ENCODE results near the gene ALDH3B2.

The ALDH3B2 gene

DNA sequence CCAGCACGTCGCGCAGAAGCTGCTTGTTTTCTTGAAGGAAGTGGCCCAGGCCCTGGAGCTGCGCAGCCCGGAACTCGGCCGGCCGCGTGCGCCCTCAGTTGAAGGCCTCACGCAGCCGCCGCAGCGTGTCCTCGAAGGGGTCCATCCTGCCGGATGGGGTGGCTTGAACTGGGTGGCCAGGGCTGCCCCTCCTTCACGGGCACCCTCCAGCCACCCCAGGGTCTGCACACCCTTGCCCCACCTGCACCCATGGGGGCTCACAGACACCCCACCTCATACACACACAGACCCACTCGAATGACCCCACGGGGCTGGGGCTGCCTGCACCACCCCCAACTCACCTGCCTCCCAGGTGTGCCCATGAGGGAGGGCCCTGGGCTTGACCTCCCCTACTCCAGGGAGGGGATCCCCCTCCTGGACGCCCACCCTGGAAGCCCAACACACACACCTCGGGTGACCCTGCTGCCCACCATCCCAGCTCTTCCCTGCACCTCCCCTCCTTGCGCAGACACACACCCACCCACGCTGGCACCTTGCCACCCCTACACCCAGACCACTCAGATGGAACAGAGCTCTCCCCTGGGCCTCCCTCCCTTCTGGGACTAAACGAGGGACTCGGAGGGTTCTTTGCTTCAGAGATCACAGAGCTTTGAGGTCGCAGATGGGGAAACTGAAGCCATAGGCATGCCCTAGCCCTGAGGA lies 6.8 kb downstream of the ALDH3B2 start:
- TF ChIP-seq EGR2 (tag by site-specific recombination; IDR thresholded peaks at IDR 0.05; ENCODE audit: low read depth) = peak; percentile 50
- TF ChIP-seq GLIS2 (tag by site-specific recombination; IDR thresholded peaks at IDR 0.05) = peak; percentile 54
- no peak for TF ChIP-seq ZNF624 (tag by site-specific recombination; IDR thresholded peaks at IDR 0.05)
- no peak for TF ChIP-seq ZNF664 (tag by site-specific recombination; IDR thresholded peaks at IDR 0.05)
- no peak for TF ChIP-seq ZNF585B (tag by site-specific recombination; IDR thresholded peaks at IDR 0.05)
- no peak for TF ChIP-seq ZNF48 (tag by site-specific recombination; IDR thresholded peaks at IDR 0.05)
- TF ChIP-seq ZFHX2 (tag by site-specific recombination; conservative IDR thresholded peaks at IDR 0.05) = peak; percentile 63
- TF ChIP-seq ZBTB20 (tag by site-specific recombination; IDR thresholded peaks at IDR 0.05) = no peak
- TF ChIP-seq SCRT2 (tag by site-specific recombination; IDR thresholded peaks at IDR 0.05) = no peak
- no peak for TF ChIP-seq ZNF266 (tag by site-specific recombination; IDR thresholded peaks at IDR 0.05; ENCODE audit: low read depth)
- TF ChIP-seq ZNF341 (tag by site-specific recombination; IDR thresholded peaks at IDR 0.05; ENCODE audit: low read depth) = peak; percentile 82
- no peak overlapping the region for H3K4me3 ChIP-seq (ENCODE audit: low read depth, low read length)
- H3K4me1 ChIP-seq (ENCODE audit: control insufficient read depth, insufficient read depth, low read length) = no peaks in the 10 kb centered on the region
- no peaks in the 10 kb centered on the region for H3K9me3 ChIP-seq (ENCODE audit: control insufficient read depth, insufficient read depth, low read depth, low read length)
- ChIA-PET POLR2A (interaction anchor here (0.6 kb wide), 1 partner anchor 582 kb away, joined by 3 read pairs; no protein-coding TSS in a partner anchor), CTCF (interaction anchor here (0.5 to 1.1 kb wide), 3 partner anchors 39 to 95 kb away, joined by 3 to 4 read pairs (median 4); no protein-coding TSS in a partner anchor)
- H3K27ac ChIP-seq (ENCODE audit: extremely low read depth, low read depth, low read length) = no peak overlapping the region
- H3K36me3 ChIP-seq (ENCODE audit: control insufficient read depth in 2 of 2, insufficient read depth in 1 of 2, low read length in 2 of 2) = no peaks in the 10 kb centered on the region

GRCh38 chr11:67666676-67667489 lies 7.5 kb downstream of the ALDH3B2 start:
- H3K4me3 ChIP-seq (ENCODE audit: low read depth, low read length) = no peak overlapping the region
- ChIA-PET POLR2A (no interaction called here), CTCF (interaction anchor here (0.5 to 1.1 kb wide), 4 partner anchors 38 to 181 kb away, joined by 3 to 4 read pairs (median 4); no protein-coding TSS in a partner anchor)
- H3K27ac ChIP-seq (ENCODE audit: extremely low read depth, low read depth, low read length) = no peak overlapping the region
- no peaks in the 10 kb centered on the region for H3K36me3 ChIP-seq (ENCODE audit: control insufficient read depth in 2 of 2, insufficient read depth in 1 of 2, low read length in 2 of 2)
- H3K4me1 ChIP-seq (ENCODE audit: control insufficient read depth, insufficient read depth, low read length) = no peaks in the 10 kb centered on the region
- TF ChIP-seq, protein P1, sequence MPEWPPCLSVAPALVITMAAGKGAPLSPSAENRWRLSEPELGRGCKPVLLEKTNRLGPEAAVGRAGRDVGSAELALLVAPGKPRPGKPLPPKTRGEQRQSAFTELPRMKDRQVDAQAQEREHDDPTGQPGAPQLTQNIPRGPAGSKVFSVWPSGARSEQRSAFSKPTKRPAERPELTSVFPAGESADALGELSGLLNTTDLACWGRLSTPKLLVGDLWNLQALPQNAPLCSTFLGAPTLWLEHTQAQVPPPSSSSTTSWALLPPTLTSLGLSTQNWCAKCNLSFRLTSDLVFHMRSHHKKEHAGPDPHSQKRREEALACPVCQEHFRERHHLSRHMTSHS (tag by site-specific recombination; IDR thresholded peaks at IDR 0.05) = no peak
- no peak for TF ChIP-seq ZFP37 (tag by site-specific recombination; IDR thresholded peaks at IDR 0.05)
- TF ChIP-seq, protein P2, sequence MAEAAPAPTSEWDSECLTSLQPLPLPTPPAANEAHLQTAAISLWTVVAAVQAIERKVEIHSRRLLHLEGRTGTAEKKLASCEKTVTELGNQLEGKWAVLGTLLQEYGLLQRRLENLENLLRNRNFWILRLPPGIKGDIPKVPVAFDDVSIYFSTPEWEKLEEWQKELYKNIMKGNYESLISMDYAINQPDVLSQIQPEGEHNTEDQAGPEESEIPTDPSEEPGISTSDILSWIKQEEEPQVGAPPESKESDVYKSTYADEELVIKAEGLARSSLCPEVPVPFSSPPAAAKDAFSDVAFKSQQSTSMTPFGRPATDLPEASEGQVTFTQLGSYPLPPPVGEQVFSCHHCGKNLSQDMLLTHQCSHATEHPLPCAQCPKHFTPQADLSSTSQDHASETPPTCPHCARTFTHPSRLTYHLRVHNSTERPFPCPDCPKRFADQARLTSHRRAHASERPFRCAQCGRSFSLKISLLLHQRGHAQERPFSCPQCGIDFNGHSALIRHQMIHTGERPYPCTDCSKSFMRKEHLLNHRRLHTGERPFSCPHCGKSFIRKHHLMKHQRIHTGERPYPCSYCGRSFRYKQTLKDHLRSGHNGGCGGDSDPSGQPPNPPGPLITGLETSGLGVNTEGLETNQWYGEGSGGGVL (tag by site-specific recombination; IDR thresholded peaks at IDR 0.05) = no peak
- TF ChIP-seq, protein P3, sequence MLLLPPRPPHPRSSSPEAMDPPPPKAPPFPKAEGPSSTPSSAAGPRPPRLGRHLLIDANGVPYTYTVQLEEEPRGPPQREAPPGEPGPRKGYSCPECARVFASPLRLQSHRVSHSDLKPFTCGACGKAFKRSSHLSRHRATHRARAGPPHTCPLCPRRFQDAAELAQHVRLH (tag by site-specific recombination; IDR thresholded peaks at IDR 0.05) = no peak
- no peak for TF ChIP-seq ZSCAN5A (tag by site-specific recombination; IDR thresholded peaks at IDR 0.05)
- TF ChIP-seq REPIN1 (tag by site-specific recombination; IDR thresholded peaks at IDR 0.05; ENCODE audit: low read depth) = no peak
- TF ChIP-seq ZNF202 (tag by site-specific recombination; IDR thresholded peaks at IDR 0.05; ENCODE audit: borderline replicate concordance) = no peak
- TF ChIP-seq SALL2 (tag by site-specific recombination; IDR thresholded peaks at IDR 0.05; ENCODE audit: borderline replicate concordance) = no peak
- no peak for TF ChIP-seq ZNF473 (tag by site-specific recombination; IDR thresholded peaks at IDR 0.05)
- TF ChIP-seq, protein P4, sequence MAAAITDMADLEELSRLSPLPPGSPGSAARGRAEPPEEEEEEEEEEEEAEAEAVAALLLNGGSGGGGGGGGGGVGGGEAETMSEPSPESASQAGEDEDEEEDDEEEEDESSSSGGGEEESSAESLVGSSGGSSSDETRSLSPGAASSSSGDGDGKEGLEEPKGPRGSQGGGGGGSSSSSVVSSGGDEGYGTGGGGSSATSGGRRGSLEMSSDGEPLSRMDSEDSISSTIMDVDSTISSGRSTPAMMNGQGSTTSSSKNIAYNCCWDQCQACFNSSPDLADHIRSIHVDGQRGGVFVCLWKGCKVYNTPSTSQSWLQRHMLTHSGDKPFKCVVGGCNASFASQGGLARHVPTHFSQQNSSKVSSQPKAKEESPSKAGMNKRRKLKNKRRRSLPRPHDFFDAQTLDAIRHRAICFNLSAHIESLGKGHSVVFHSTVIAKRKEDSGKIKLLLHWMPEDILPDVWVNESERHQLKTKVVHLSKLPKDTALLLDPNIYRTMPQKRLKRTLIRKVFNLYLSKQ (tag by site-specific recombination; IDR thresholded peaks at IDR 0.05; ENCODE audit: borderline replicate concordance) = no peak
- TF ChIP-seq ZNF221 (tag by site-specific recombination; IDR thresholded peaks at IDR 0.05; ENCODE audit: borderline replicate concordance) = no peak
- no peaks in the 10 kb centered on the region for H3K9me3 ChIP-seq (ENCODE audit: control insufficient read depth, insufficient read depth, low read depth, low read length)
